Liver (tissue), 9 donors: ENCODE results near the gene C4A. TPM values are rescaled to one million over a fixed set of nuclear protein-coding genes. Genes with fewer than 3 reads are reported as not detected.
A peak's percentile ranks its signal among the peaks of the same experiment; 100 is the strongest.

Source experiments
- DNase-seq: peaks from one replicate; pipeline ENCODE4 v3.0.0-alpha.2; 2017; ENCODE audit warnings: low spot score
- H3K27ac ChIP-seq, 2 donors: one replicate each; pipeline ENCODE4 v1.7.0; 2013; ENCODE audit warnings: inconsistent platforms in 2 of 2, low read length in 2 of 2, control low read depth in 1 of 2, low read depth in 1 of 2, mild to moderate bottlenecking in 1 of 2
- H3K27me3 ChIP-seq, 4 donors: one replicate each; pipeline versions ENCODE4 v1.6.1 to v1.7.0; 2013; ENCODE audit warnings: low read length in 3 of 4, inconsistent platforms in 1 of 4, mild to moderate bottlenecking in 1 of 4, moderate library complexity in 1 of 4; ENCODE audit not compliant: control insufficient read depth in 4 of 4, insufficient read depth in 4 of 4
- H3K36me3 ChIP-seq, 4 donors: one replicate each; pipeline versions ENCODE4 v1.6.1 to v1.7.0; 2013; ENCODE audit warnings: low read length in 3 of 4, mild to moderate bottlenecking in 3 of 4, low read depth in 1 of 4, moderate library complexity in 1 of 4; ENCODE audit not compliant: control insufficient read depth in 4 of 4, insufficient read depth in 3 of 4
- H3K4me1 ChIP-seq, 4 donors: one replicate each; pipeline versions ENCODE4 v1.6.1 to v1.7.0; 2013; ENCODE audit warnings: low read length in 3 of 4, mild to moderate bottlenecking in 3 of 4, moderate library complexity in 1 of 4; ENCODE audit not compliant: control insufficient read depth in 4 of 4, insufficient read depth in 4 of 4
- H3K4me3 ChIP-seq, 3 donors: one replicate each; pipeline versions ENCODE4 v1.6.1 to v1.7.0; 2013; ENCODE audit warnings: low read length in 3 of 3, control low read depth in 1 of 3, low read depth in 1 of 3, mild to moderate bottlenecking in 1 of 3
- H3K9ac ChIP-seq, 2 donors: one replicate each; pipeline ENCODE4 v1.7.0; 2013; ENCODE audit warnings: low read length in 2 of 2, mild to moderate bottlenecking in 2 of 2, moderate library complexity in 2 of 2, control low read depth in 1 of 2, low read depth in 1 of 2
- H3K9me3 ChIP-seq, 4 donors: one replicate each; pipeline versions ENCODE4 v1.6.1 to v1.7.0; 2013; ENCODE audit warnings: low read length in 3 of 4; ENCODE audit not compliant: control insufficient read depth in 4 of 4
- EGR1 ChIP-seq, 2 donors: IDR thresholded peaks; 2 replicates each; pipeline ENCODE4 v1.6.1; 2016 to 2018; ENCODE audit warnings: antibody characterized with exemption in 2 of 2, low read depth in 2 of 2
- FOXA1 ChIP-seq: IDR thresholded peaks from 2 replicates; pipeline ENCODE4 v1.6.1; 2016; ENCODE audit warnings: antibody characterized with exemption
- HNF4A ChIP-seq, 2 donors: conservative IDR thresholded peaks; 2 replicates each; pipeline ENCODE4 v1.6.1; 2016; ENCODE audit warnings: antibody characterized with exemption in 2 of 2, mild to moderate bottlenecking in 2 of 2
- HNF4G ChIP-seq: IDR thresholded peaks from 2 replicates; pipeline ENCODE4 v1.6.1; 2016; ENCODE audit warnings: antibody characterized with exemption
- JUND ChIP-seq, 2 donors: IDR thresholded peaks; 2 replicates each; pipeline ENCODE4 v1.6.1; 2016; ENCODE audit warnings: antibody characterized with exemption in 2 of 2
- MAX ChIP-seq: IDR thresholded peaks from 2 replicates; pipeline ENCODE4 v1.6.1; 2016; ENCODE audit warnings: antibody characterized with exemption
- NR2F2 ChIP-seq: IDR thresholded peaks from 2 replicates; pipeline ENCODE4 v1.6.1; 2016; ENCODE audit warnings: antibody characterized with exemption
- RAD21 ChIP-seq, 2 donors: IDR thresholded peaks; 2 replicates each; pipeline ENCODE4 v1.6.1; 2016; ENCODE audit warnings: antibody characterized with exemption in 2 of 2, mild to moderate bottlenecking in 2 of 2
- REST ChIP-seq: IDR thresholded peaks from 2 replicates; pipeline ENCODE4 v1.6.1; 2016; ENCODE audit warnings: antibody characterized with exemption, mild to moderate bottlenecking
- RXRA ChIP-seq, 2 donors: IDR thresholded peaks; 2 replicates each; pipeline ENCODE4 v1.6.1; 2017 to 2018; ENCODE audit warnings: antibody characterized with exemption in 2 of 2, mild to moderate bottlenecking in 1 of 2
- SP1 ChIP-seq: IDR thresholded peaks from 2 replicates; pipeline ENCODE4 v1.6.1; 2018; ENCODE audit warnings: antibody characterized with exemption, mild to moderate bottlenecking
- TAF1 ChIP-seq: conservative IDR thresholded peaks from 2 replicates; pipeline ENCODE4 v1.6.1; 2016; ENCODE audit warnings: antibody characterized with exemption, mild to moderate bottlenecking
- ZBTB33 ChIP-seq: IDR thresholded peaks from 2 replicates; pipeline ENCODE4 v1.6.1; 2016; ENCODE audit warnings: antibody characterized with exemption
- WGBS: extraction: QIAGEN DNeasy Blood & Tissue Kit; methylation state at CpG from one replicate; pipeline ENCODE4 v1.1.7; 2013; 5-methylcytosine and 5-hydroxymethylcytosine counted together
- polyA plus RNA-seq, 2 donors: library from polyadenylated mRNA; stranded (reverse) in 1 of 2; unstranded in 1 of 2; fragments of 200-250 nt in 1 of 2; fragments of >200 nt in 1 of 2; fragmentation: Nextera tagmentation in 1 of 2; extraction: Ambion mirVana in 1 of 2; gene quantifications; one replicate each; pipeline versions ENCODE4 v1.2.1 to v1.2.3, GENCODE V29; 2013 to 2015
- total RNA-seq, 2 donors: library from RNA; depleted of rRNA; stranded (reverse); fragments of >200 nt; gene quantifications; one replicate each; pipeline ENCODE4 v1.2.3, GENCODE V29; 2014
- donor health status: healthy.
- donor health status: healthy.
- donor health status: healthy.
- donor health status: healthy.
- donor health status: healthy.

Gene C4A
- total and polyA plus RNA-seq, 4 donors: 410 to 2,903 (median 1,534) TPM

- 63% methylated on average over 5 of the region's 5 CpGs for WGBS
- TF ChIP-seq HNF4G: no peak
- no peak for TF ChIP-seq HNF4A (conservative IDR thresholded peaks at IDR 0.05)
- TF ChIP-seq ZBTB33: no peak
- TF ChIP-seq MAX: no peak
- no peak for TF ChIP-seq FOXA1
- no peak for TF ChIP-seq EGR1 (IDR thresholded peaks at IDR 0.05; ENCODE audit: low read depth in 2 of 2)
- TF ChIP-seq NR2F2: no peak
- TF ChIP-seq REST: no peak
- TF ChIP-seq RAD21 (IDR thresholded peaks at IDR 0.05): no peak
- TF ChIP-seq SP1: no peak
- Histone ChIP-seq H3K9ac (no peak overlapping the region), H3K27ac (peak overlapping the region; percentile 19 to 39), H3K4me1 (peaks cover 0 to 28% (median 17%) of the 10 kb centered on the region in 4 donors), H3K27me3 (no peaks in the 10 kb centered on the region), H3K9me3 (no peaks in the 10 kb centered on the region), H3K36me3 (peaks cover 8 to 75% (median 51%) of the 10 kb centered on the region in 4 donors), H3K4me3 (no peak overlapping the region)
- no peak for DNase-seq
Measured at GRCh38 chr6:31952890-31953289, 29.0 kb upstream of the C4A start.

- H3K9ac ChIP-seq: no peak overlapping the region
- H3K4me3 ChIP-seq: no peak overlapping the region
- H3K9me3 ChIP-seq: no peaks in the 10 kb centered on the region
- no peaks in the 10 kb centered on the region for H3K27me3 ChIP-seq
- TF ChIP-seq RXRA (IDR thresholded peaks at IDR 0.05) (no peak), ZBTB33 (no peak), MAX (no peak), HNF4G (no peak), TAF1 (no peak), HNF4A (conservative IDR thresholded peaks at IDR 0.05) (no peak), JUND (IDR thresholded peaks at IDR 0.05) (no peak), EGR1 (IDR thresholded peaks at IDR 0.05; ENCODE audit: low read depth in 2 of 2) (no peak), FOXA1 (no peak), SP1 (no peak)
- WGBS: 96% methylated on average over 28 of the region's 28 CpGs
- H3K4me1 ChIP-seq: peaks cover 1 to 27% (median 20%) of the 10 kb centered on the region in 4 donors
- no peak for DNase-seq
- H3K36me3 ChIP-seq: peaks cover 8 to 65% (median 40%) of the 10 kb centered on the region in 4 donors
- no peak overlapping the region for H3K27ac ChIP-seq
Measured at GRCh38 chr6:31954511-31954910, 27.3 kb upstream of the C4A start.
